RWPE2 (cell line): ENCODE data around the gene CYRIA.

ENCODE experiments used
- ATAC-seq: fragments of 200-7000 bp; cut with Tn5 transposase; 3 replicates; pipeline ENCODE4 v1.9.1; 2021; ENCODE audit warnings: low read depth
- DNase-seq: peaks from one replicate; pipeline ENCODE4 v3.0.0-alpha.2; 2020; ENCODE audit warnings: low spot score
- H3K27ac ChIP-seq: fragments of 450-650 bp; 2 replicates; pipeline ENCODE4 v1.5.1; 2017; ENCODE audit warnings: mild to moderate bottlenecking; ENCODE audit not compliant: poor library complexity, severe bottlenecking
- H3K27me3 ChIP-seq: fragments of 250-450 bp; sonication (Bioruptor Pico); 2 replicates; pipeline ENCODE4 v1.5.1; 2021; ENCODE audit warnings: mild to moderate bottlenecking, moderate library complexity; ENCODE audit not compliant: insufficient read depth, poor library complexity, severe bottlenecking
- H3K36me3 ChIP-seq: fragments of 250-450 bp; sonication (Bioruptor Pico); 2 replicates; pipeline ENCODE4 v1.5.1; 2020; ENCODE audit warnings: low read depth, mild to moderate bottlenecking, moderate library complexity
- H3K4me1 ChIP-seq: fragments of 250-450 bp; sonication (Bioruptor Pico); 2 replicates; pipeline ENCODE4 v1.5.1; 2021; ENCODE audit warnings: mild to moderate bottlenecking, moderate library complexity; ENCODE audit not compliant: insufficient read depth, poor library complexity, severe bottlenecking
- H3K4me3 ChIP-seq: fragments of 250-450 bp; sonication (Bioruptor Pico); 2 replicates; pipeline ENCODE4 v1.5.1; 2021; ENCODE audit warnings: mild to moderate bottlenecking, moderate library complexity; ENCODE audit not compliant: severe bottlenecking
- H3K9me3 ChIP-seq: fragments of 250-450 bp; sonication (Bioruptor Pico); 2 replicates; pipeline ENCODE4 v1.5.1; 2021; ENCODE audit warnings: mild to moderate bottlenecking, moderate library complexity; ENCODE audit not compliant: severe bottlenecking
- CTCF ChIP-seq: fragments of 450-650 bp; IDR thresholded peaks from one replicate; pipeline ENCODE4 v1.5.1; 2017; ENCODE audit warnings: mild to moderate bottlenecking, moderate library complexity; ENCODE audit not compliant: poor library complexity, severe bottlenecking

The CYRIA gene

DNA sequence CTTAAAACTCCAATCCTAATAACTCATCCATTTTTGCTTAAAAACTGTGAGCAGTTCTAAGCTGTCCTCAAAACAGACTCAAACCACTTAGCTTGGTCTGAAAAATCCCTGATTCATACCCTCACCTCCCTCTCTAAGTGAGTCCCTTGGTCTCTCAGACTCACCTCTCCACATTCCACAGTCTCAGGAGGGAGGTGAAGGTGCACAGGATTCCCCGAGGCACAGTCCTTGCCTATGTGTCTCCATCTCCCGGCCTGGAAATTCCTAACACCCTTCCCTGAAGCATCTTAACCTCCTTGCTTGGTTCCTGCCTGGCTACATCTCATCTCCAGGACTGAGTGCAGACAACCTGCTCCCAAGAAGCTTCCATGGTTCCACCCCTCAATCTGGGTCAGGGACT, 45.0 kb downstream of the CYRIA start:
- Histone ChIP-seq H3K36me3 (no peaks in the 10 kb centered on the region), H3K27ac (no peak overlapping the region), H3K9me3 (no peaks in the 10 kb centered on the region), H3K4me3 (no peak overlapping the region), H3K4me1 (no peaks in the 10 kb centered on the region), H3K27me3 (no peaks in the 10 kb centered on the region)
- no peak for TF ChIP-seq CTCF
- DNase-seq (no peak), ATAC-seq (peak; percentile 49; the same call in 2 of the 3 replicates)

GRCh38 chr2:16619576-16620245, 45.9 kb downstream of the CYRIA start:
- ATAC-seq (no peak), DNase-seq (no peak)
- no peaks in the 10 kb centered on the region for H3K9me3 ChIP-seq
- no peak overlapping the region for H3K27ac ChIP-seq
- TF ChIP-seq CTCF, result no peak
- H3K27me3 ChIP-seq, result no peaks in the 10 kb centered on the region
- H3K4me1 ChIP-seq, result no peaks in the 10 kb centered on the region
- no peak overlapping the region for H3K4me3 ChIP-seq
- H3K36me3 ChIP-seq, result no peaks in the 10 kb centered on the region

GRCh38 chr2:16617282-16618266, 48.1 kb downstream of the CYRIA start:
- peak; percentile 36 for TF ChIP-seq CTCF
- Histone ChIP-seq H3K4me1 (no peaks in the 10 kb centered on the region), H3K27me3 (no peaks in the 10 kb centered on the region), H3K9me3 (no peaks in the 10 kb centered on the region), H3K27ac (no peak overlapping the region), H3K4me3 (no peak overlapping the region), H3K36me3 (no peaks in the 10 kb centered on the region)
- ATAC-seq (no peak), DNase-seq (no peak)
